ENCODE data around the gene ZNHIT3. TPM values are rescaled to one million over a fixed set of nuclear protein-coding genes. Genes with fewer than 3 reads are reported as not detected.
A peak's percentile ranks its signal among the peaks of the same experiment; 100 is the strongest.

ZNHIT3 gene
- total and polyA plus RNA-seq, 2 of the 13 experiments (the other 11 are each of a cell fraction or from before 2014, with no cell fraction given): 66.6 to 77.4 TPM

- TF ChIP-seq ZNF513 (CRISPR knock-in tag; conservative IDR thresholded peaks at IDR 0.05) (no peak), MAZ (IDR thresholded peaks at IDR 0.05; ENCODE audit: borderline replicate concordance, low read depth, low read length) (no peak), MAZ (CRISPR knock-in tag; IDR thresholded peaks at IDR 0.05; ENCODE audit: low read depth) (peak; percentile 20), ZFP36L2 (CRISPR knock-in tag; IDR thresholded peaks at IDR 0.05) (0 out of 2 replicates have a peak, but pooled peaks have one; percentile 37), GABPB1 (CRISPR knock-in tag; IDR thresholded peaks at IDR 0.05) (peak; percentile 65; the same call in 1 of the 2 replicates), TRAFD1 (CRISPR knock-in tag; IDR thresholded peaks at IDR 0.05; ENCODE audit: borderline replicate concordance) (peak; percentile 14; the same call in 1 of the 2 replicates), MYPOP (CRISPR knock-in tag; IDR thresholded peaks at IDR 0.05) (peak; percentile 73; the same call in 1 of the 2 replicates), BCL6 (CRISPR knock-in tag; IDR thresholded peaks at IDR 0.05) (peak; percentile 36; the same call in 1 of the 2 replicates), IRF2 (CRISPR knock-in tag; IDR thresholded peaks at IDR 0.05) (peak; percentile 13; the same call in 1 of the 2 replicates), JUN (CRISPR knock-in tag; IDR thresholded peaks at IDR 0.05) (0 out of 2 replicates have a peak, but pooled peaks have one; percentile 28), BORCS8-MEF2B (CRISPR knock-in tag; IDR thresholded peaks at IDR 0.05) (0 out of 2 replicates have a peak, but pooled peaks have one; percentile 15), ARID5B (CRISPR knock-in tag; IDR thresholded peaks at IDR 0.05) (peak; percentile 36; the same call in 1 of the 2 replicates), RXRB (CRISPR knock-in tag; IDR thresholded peaks at IDR 0.05; ENCODE audit: borderline replicate concordance) (peak; percentile 12; the same call in 1 of the 2 replicates), MXI1 (IDR thresholded peaks at IDR 0.05; ENCODE audit: borderline replicate concordance, low read depth, low read length) (0 out of 3 replicates have a peak, but pooled peaks have one; percentile 37), ZMYM2 (CRISPR knock-in tag; IDR thresholded peaks at IDR 0.05) (peak; percentile 76), MED13 (CRISPR knock-in tag; IDR thresholded peaks at IDR 0.05) (no peak), TEAD3 (CRISPR knock-in tag; optimal IDR thresholded peaks at IDR 0.05; ENCODE audit: borderline replicate concordance) (peak; percentile 45), KLF16 (CRISPR knock-in tag; IDR thresholded peaks at IDR 0.05) (no peak; a peak in 1 of 4 replicates), SP5 (CRISPR knock-in tag; IDR thresholded peaks at IDR 0.05; ENCODE audit: borderline replicate concordance, low read depth) (peak; percentile 28; the same call in 1 of the 2 replicates), ZNF878 (CRISPR knock-in tag; IDR thresholded peaks at IDR 0.05) (peak; percentile 50; the same call in 1 of the 2 replicates), ZNF446 (CRISPR knock-in tag; IDR thresholded peaks at IDR 0.05) (peak; percentile 33; the same call in 1 of the 2 replicates)
Measured at GRCh38 chr17:36533935-36534839, 47.7 kb downstream of the ZNHIT3 start (continued).
